Mesothelial cell of epicardium (in vitro differentiated cells): ENCODE measurements around the gene ILKAP. TPM values are rescaled to one million over a fixed set of nuclear protein-coding genes. Genes with fewer than 3 reads are reported as not detected.

ENCODE experiments used
- DNase-seq, 2 experiments: peaks; one replicate each; pipeline ENCODE4 v3.0.0; 2021; ENCODE audit warnings: low spot score in 2 of 2; ENCODE audit not compliant: unreplicated experiment in 2 of 2
- H3K27ac Mint-ChIP-seq: 2 replicates; pipeline ENCODE4 v1.8.0; 2021; ENCODE audit warnings: mixed read lengths
- H3K27me3 Mint-ChIP-seq: 2 replicates; pipeline ENCODE4 v1.8.0; 2021; ENCODE audit warnings: low read depth, mixed read lengths
- H3K36me3 Mint-ChIP-seq: 2 replicates; pipeline ENCODE4 v1.8.0; 2021; ENCODE audit warnings: mixed read lengths
- H3K4me1 Mint-ChIP-seq: 2 replicates; pipeline ENCODE4 v1.8.0; 2021; ENCODE audit warnings: mixed read lengths
- H3K4me3 Mint-ChIP-seq: 2 replicates; pipeline ENCODE4 v1.8.0; 2021; ENCODE audit warnings: mild to moderate bottlenecking, moderate library complexity, mixed read lengths
- H3K9me3 Mint-ChIP-seq: 2 replicates; pipeline ENCODE4 v1.8.0; 2021; ENCODE audit warnings: mixed read lengths
- total RNA-seq: library from RNA; stranded (reverse); gene quantifications from 3 replicates; pipeline ENCODE4 v1.2.1, GENCODE V29; 2021
- TF ChIP-seq, protein P1 (sequence below): fragments of 200-600 bp; sonication (generic); IDR thresholded peaks from one replicate; pipeline ENCODE4 v1.5.0; 2021; ENCODE audit warnings: antibody characterized with exemption; ENCODE audit not compliant: unreplicated experiment

The ILKAP gene
- total RNA-seq, 1 donor from 2014 or later, result 54.0 TPM

DNA sequence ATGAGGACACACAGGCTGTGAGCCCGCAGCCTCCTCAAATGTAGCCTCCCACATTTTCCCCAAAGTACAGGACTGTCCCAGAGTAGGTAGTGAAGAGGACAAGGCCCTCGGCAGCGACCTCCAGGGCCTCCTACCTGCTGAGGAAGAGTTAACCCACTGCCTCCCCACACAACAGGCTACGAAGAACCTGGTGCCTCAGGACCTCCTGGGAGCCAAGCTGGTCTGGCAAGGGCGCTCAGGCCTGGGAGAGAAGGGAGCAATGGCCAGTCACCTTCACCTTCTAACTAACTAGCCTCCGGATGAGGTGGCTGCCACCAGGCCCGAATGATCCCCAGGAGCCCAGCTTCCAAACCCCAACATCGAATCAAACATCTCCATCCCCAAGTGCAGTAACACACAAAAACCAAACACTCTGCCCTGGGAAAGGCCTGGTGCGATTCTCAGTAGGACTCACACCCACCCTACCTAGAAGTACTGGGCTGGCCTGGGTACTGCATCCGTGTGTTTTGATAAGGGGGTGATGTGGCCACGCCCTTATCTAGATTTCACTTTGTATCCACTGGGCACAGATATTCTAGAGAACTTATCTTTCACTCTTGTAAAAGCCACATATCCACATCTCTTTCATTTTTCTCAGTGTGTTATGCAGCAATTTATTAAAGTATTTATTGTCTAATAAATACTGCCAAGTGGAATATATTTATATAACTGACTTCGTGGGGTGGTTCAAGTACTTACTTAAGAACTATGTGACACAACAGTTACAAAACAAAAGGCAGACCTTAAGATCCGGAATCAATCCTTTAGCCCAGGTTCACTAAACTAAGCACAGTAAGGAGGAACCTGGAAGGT lies 35.1 kb downstream of the ILKAP start:
- Mint-ChIP-seq H3K9me3 (no peaks in the 10 kb centered on the region), H3K36me3 (peaks cover 23% of the 10 kb centered on the region), H3K4me1 (no peaks in the 10 kb centered on the region), H3K27me3 (peaks cover 20% of the 10 kb centered on the region), H3K4me3 (no peak overlapping the region), H3K27ac (no peak overlapping the region)
- no peak for DNase-seq
- TF ChIP-seq, protein P1, sequence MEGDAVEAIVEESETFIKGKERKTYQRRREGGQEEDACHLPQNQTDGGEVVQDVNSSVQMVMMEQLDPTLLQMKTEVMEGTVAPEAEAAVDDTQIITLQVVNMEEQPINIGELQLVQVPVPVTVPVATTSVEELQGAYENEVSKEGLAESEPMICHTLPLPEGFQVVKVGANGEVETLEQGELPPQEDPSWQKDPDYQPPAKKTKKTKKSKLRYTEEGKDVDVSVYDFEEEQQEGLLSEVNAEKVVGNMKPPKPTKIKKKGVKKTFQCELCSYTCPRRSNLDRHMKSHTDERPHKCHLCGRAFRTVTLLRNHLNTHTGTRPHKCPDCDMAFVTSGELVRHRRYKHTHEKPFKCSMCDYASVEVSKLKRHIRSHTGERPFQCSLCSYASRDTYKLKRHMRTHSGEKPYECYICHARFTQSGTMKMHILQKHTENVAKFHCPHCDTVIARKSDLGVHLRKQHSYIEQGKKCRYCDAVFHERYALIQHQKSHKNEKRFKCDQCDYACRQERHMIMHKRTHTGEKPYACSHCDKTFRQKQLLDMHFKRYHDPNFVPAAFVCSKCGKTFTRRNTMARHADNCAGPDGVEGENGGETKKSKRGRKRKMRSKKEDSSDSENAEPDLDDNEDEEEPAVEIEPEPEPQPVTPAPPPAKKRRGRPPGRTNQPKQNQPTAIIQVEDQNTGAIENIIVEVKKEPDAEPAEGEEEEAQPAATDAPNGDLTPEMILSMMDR, result no peak

DNA sequence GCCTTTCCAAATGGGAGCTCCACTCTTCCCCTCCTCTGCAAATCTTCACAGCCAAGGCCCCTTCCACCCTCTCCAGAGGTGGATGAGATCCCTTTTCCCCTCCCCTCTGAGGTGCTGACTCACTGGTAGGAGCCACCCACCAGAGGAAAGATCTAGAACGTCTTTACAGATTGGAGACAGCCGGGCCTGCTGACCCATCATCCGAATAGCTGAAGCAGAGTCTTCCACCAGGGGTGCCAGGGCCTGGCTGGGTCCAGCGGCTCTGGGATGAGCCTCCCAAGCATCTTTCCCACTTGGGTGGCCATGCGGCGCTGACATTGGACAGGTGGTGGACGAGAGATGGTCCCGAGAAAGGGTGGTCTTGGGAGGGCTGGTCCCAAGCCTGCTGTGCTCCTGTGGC lies 35.7 kb downstream of the ILKAP start:
- no peak overlapping the region for H3K27ac Mint-ChIP-seq
- no peak for DNase-seq

DNA sequence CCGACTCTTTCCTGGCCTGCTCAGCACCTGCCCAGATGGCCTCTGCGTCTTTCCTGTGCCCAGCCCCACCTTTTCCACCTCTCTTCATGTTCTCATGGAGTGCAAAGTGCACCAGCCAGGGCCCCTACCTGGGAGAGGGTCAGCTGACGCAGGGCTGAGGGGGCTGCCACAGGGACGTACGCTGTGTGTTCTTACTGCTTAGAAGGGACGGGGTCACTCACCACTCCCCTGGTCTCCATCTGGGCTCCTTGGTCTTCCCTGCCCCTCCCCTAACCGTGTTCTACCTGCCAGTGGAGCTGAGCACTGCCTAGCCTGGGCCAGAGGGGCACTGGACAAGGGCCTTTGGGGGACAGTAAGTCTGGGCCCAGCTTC lies 36.2 kb downstream of the ILKAP start:
- H3K27ac Mint-ChIP-seq, result no peak overlapping the region
- peaks cover 30% of the 10 kb centered on the region for H3K27me3 Mint-ChIP-seq
- DNase-seq, result no peak

More for the DNA sequence above, 35.7 kb downstream of the ILKAP start:
- TF ChIP-seq, protein P1, result no peak
- Mint-ChIP-seq H3K36me3 (peaks cover 17% of the 10 kb centered on the region), H3K4me3 (no peak overlapping the region), H3K9me3 (no peaks in the 10 kb centered on the region), H3K4me1 (no peaks in the 10 kb centered on the region), H3K27me3 (peaks cover 26% of the 10 kb centered on the region)

DNA sequence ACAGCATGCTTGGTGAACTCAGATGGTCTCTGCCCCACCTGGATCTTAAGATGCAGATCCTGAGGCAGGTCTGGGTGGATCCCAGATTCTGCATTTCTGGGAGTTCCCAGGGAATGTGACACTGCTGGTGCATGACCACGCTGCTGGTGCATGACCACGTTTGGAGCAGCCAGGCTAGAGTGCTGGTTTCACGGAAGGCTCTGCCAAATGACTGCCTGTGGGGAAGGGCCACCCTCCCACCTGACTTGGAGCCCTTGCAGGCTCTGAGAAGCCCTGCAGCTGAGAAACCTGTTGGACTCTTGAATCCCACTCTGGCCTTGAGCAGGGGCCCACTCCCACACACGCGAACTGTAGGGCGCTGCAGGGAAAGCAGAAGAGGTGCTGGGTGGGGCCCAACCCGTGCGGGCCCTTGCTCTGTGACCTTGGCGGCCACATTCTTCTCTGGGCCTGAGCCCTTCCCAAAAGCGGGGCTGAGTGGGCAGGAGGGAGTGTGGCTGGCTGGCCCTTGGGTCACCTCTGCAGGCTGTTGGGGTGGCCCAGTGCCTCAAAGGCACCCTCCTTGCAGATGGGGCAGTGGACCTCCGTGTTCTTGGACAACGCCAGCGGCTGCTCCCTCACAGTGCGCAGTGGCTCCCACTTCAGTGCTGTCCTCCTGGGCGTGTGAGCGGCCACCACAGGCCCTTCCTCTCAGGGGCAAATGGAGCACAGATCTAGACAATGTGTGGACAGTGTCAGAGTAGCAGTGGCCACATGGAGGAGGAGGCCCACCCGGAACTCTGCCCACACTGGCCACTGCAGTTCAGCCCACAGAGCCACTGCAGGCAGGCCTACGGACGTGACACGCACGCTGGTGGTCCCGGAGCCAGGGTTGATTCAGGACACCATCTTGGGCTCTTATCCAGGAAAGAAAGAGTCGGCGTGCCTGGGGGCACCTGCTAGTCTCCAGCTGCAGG lies 36.8 kb downstream of the ILKAP start:
- DNase-seq, result no peak
- Mint-ChIP-seq H3K27ac (no peak overlapping the region), H3K27me3 (peaks cover 37% of the 10 kb centered on the region), H3K4me1 (no peaks in the 10 kb centered on the region), H3K9me3 (no peaks in the 10 kb centered on the region), H3K36me3 (peaks cover 9% of the 10 kb centered on the region), H3K4me3 (no peak overlapping the region)
- TF ChIP-seq, protein P1, result no peak

More for the DNA sequence above, 36.2 kb downstream of the ILKAP start:
- TF ChIP-seq, protein P1, result no peak
- H3K9me3 Mint-ChIP-seq, result no peaks in the 10 kb centered on the region
- H3K4me1 Mint-ChIP-seq, result no peaks in the 10 kb centered on the region
- H3K4me3 Mint-ChIP-seq, result no peak overlapping the region
- H3K36me3 Mint-ChIP-seq, result peaks cover 13% of the 10 kb centered on the region

DNA sequence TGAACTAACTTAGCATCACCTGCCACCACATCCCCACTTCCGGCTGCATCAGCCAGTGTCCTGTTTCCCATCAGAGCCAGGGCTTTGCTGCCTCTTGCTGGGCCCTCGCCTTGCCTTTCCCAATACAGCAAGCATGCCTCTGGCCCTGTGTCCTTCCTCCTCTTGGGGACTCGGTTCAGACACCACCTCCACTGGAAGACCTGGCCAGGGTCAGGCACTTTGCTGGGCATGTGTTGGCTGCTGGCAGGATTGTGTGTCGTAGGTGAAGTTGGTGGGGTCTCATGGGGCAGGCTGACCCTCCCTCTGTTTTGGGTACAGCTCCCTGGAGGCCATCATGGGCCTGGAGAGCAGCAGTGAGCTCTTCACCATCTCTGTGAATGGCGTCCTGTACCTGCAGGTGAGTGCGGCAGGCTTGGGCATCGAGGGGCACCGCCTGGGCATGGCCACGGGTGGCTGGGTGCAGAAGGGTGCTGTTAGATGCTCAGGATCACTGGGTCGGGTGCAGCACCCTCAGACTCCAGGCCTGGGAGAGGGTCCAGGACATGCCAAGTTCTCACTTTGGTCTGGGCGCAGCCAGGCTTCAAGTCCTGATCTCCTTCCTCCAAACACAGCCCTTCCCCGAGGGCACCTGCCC lies 38.1 kb downstream of the ILKAP start:
- Mint-ChIP-seq H3K4me1 (no peaks in the 10 kb centered on the region), H3K9me3 (no peaks in the 10 kb centered on the region), H3K36me3 (peaks cover 3% of the 10 kb centered on the region), H3K27me3 (peaks cover 50% of the 10 kb centered on the region), H3K27ac (no peak overlapping the region), H3K4me3 (peak overlapping the region; percentile 43)
- TF ChIP-seq, protein P1, result no peak
- DNase-seq, result no peak
